Measurements from ENCODE around the gene WDR64.

DNA sequence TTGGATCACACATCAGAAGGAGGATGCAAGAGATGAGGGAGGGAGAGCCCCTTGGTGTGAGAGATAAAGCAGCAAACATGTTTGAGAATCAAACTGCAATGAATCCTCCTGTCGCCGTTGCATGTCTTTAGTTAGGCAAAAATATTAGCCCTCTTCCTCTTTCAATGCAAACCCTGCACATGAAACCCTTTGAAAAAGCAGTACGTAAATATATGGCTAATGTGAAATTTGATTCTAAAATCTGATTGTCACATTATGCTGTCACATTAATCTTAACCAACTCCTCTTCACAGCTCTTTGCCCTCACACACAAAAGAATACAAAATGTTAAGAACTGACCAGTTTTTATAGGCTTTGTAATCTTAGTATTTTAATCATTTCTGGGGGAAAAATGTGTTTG, 63.4 kb downstream of the WDR64 start:
- TF ChIP-seq, protein P1, sequence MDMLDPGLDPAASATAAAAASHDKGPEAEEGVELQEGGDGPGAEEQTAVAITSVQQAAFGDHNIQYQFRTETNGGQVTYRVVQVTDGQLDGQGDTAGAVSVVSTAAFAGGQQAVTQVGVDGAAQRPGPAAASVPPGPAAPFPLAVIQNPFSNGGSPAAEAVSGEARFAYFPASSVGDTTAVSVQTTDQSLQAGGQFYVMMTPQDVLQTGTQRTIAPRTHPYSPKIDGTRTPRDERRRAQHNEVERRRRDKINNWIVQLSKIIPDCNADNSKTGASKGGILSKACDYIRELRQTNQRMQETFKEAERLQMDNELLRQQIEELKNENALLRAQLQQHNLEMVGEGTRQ (IDR thresholded peaks at IDR 0.05; ENCODE audit: low read depth, low read length) = no peak
- TF ChIP-seq CHD1 (IDR thresholded peaks at IDR 0.05; ENCODE audit: low read depth, low read length) (no peak), MAFK (IDR thresholded peaks at IDR 0.05; ENCODE audit: low read depth, low read length) (no peak), RAD21 (IDR thresholded peaks at IDR 0.05; ENCODE audit: low read length) (no peak), POLR2A (IDR thresholded peaks at IDR 0.05; ENCODE audit: low read depth, low read length) (no peak), BHLHE40 (IDR thresholded peaks at IDR 0.05; ENCODE audit: low read depth, low read length) (no peak), MAZ (IDR thresholded peaks at IDR 0.05; ENCODE audit: borderline replicate concordance, low read depth, low read length) (no peak), MXI1 (IDR thresholded peaks at IDR 0.05; ENCODE audit: borderline replicate concordance, low read depth, low read length) (no peak)
- TF ChIP-seq, protein P2, sequence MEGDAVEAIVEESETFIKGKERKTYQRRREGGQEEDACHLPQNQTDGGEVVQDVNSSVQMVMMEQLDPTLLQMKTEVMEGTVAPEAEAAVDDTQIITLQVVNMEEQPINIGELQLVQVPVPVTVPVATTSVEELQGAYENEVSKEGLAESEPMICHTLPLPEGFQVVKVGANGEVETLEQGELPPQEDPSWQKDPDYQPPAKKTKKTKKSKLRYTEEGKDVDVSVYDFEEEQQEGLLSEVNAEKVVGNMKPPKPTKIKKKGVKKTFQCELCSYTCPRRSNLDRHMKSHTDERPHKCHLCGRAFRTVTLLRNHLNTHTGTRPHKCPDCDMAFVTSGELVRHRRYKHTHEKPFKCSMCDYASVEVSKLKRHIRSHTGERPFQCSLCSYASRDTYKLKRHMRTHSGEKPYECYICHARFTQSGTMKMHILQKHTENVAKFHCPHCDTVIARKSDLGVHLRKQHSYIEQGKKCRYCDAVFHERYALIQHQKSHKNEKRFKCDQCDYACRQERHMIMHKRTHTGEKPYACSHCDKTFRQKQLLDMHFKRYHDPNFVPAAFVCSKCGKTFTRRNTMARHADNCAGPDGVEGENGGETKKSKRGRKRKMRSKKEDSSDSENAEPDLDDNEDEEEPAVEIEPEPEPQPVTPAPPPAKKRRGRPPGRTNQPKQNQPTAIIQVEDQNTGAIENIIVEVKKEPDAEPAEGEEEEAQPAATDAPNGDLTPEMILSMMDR (conservative IDR thresholded peaks at IDR 0.05; ENCODE audit: low read depth, low read length) = no peak
